Panc1 (cell line): ENCODE data around the gene KCNQ4.

Source experiments
- TCF7L2 ChIP-seq: IDR thresholded peaks from 2 replicates; pipeline ENCODE4 v1.6.1; 2011; ENCODE audit warnings: mild to moderate bottlenecking, low read depth, low read length, inconsistent platforms
- TF ChIP-seq, protein P1 (sequence below): fragments of 450-650 bp; IDR thresholded peaks from 2 replicates; pipeline ENCODE4 v1.5.1; 2017; ENCODE audit warnings: mild to moderate bottlenecking

DNA sequence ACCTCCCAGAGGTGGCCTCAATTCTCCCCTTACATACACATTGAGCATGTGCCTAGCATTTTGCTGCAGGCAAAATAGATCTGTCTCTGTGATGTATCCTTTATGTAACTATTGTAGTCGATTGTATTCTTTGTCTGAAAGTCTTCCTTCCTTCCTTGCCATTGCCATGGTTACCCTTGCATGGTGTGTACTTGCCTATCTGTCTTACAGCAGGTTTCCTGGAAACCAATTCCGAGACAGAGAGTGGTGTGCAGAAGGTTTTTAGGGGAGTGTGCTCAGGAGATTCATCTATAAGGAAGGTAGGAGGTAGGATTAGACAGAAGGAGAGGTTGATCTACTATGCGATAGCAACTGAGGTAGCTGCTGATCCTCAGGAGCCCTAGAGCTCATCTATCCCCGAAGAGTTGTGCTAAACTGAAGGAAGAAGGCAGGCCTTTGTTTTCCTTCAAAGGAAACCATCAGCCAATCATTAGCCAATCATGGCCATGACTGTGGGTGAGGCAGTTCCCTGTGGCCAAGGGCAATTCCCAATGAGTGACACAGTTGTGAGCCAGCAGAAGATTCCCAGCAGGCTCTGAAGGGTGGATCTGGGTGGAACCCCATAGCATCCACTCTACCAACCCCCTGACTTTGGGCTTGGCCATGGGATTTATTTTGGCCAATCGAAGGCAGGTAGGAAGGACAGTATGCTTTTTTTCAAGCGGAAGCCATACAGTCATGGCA, 63.6 kb downstream of the KCNQ4 start:
- TF ChIP-seq, protein P1, sequence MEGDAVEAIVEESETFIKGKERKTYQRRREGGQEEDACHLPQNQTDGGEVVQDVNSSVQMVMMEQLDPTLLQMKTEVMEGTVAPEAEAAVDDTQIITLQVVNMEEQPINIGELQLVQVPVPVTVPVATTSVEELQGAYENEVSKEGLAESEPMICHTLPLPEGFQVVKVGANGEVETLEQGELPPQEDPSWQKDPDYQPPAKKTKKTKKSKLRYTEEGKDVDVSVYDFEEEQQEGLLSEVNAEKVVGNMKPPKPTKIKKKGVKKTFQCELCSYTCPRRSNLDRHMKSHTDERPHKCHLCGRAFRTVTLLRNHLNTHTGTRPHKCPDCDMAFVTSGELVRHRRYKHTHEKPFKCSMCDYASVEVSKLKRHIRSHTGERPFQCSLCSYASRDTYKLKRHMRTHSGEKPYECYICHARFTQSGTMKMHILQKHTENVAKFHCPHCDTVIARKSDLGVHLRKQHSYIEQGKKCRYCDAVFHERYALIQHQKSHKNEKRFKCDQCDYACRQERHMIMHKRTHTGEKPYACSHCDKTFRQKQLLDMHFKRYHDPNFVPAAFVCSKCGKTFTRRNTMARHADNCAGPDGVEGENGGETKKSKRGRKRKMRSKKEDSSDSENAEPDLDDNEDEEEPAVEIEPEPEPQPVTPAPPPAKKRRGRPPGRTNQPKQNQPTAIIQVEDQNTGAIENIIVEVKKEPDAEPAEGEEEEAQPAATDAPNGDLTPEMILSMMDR = no peak
- no peak for TF ChIP-seq TCF7L2
